PC-3 (cell line): ENCODE data around the gene HIVEP3. TPM values are rescaled to one million over a fixed set of nuclear protein-coding genes. Genes with fewer than 3 reads are reported as not detected.

Source experiments
- ATAC-seq: fragments of 200-7000 bp; cut with Tn5 transposase; 2 replicates; pipeline ENCODE4 v1.9.1; 2020; ENCODE audit warnings: mild to moderate bottlenecking, moderate library complexity
- BruUV-seq: library from RNA; stranded (reverse); fragments of 400-500 nt; replicated peaks from 2 replicates; lab custom pipeline; 2021; lab: Mats Ljungman, UMichigan
- CTCF ChIA-PET: fragments of 300-600 bp; sonication (Branson Sonifier 250); formaldehyde crosslinking; loops from one replicate; lab custom pipeline; 2022; ENCODE audit warnings: antibody characterized with exemption; lab: Charles Lee
- POLR2A ChIA-PET: fragments of 300-600 bp; sonication (Branson Sonifier 250); formaldehyde crosslinking; loops from one replicate; lab custom pipeline; 2022; ENCODE audit warnings: antibody characterized with exemption; ENCODE audit not compliant: unreplicated experiment; lab: Charles Lee
- DNase-seq: peaks from one replicate; pipeline ENCODE4 v3.0.0-alpha.2; 2015
- H2AFZ ChIP-seq: fragments of 300-600 bp; sonication (generic); 2 replicates; pipeline ENCODE4 v1.6.0; 2016; ENCODE audit warnings: antibody characterized with exemption, low read length
- H3F3A ChIP-seq: fragments of 300-600 bp; sonication (generic); one replicate; pipeline ENCODE4 v1.6.0; 2017; ENCODE audit warnings: antibody characterized with exemption, low read length, control low read depth, mild to moderate bottlenecking; ENCODE audit not compliant: unreplicated experiment
- H3K27ac ChIP-seq: fragments of 300-600 bp; sonication (generic); 2 replicates; pipeline ENCODE4 v1.5.1; 2016; ENCODE audit warnings: mild to moderate bottlenecking, low read length
- H3K27me3 ChIP-seq: fragments of 300-600 bp; sonication (generic); 2 replicates; pipeline ENCODE4 v1.6.1; 2016; ENCODE audit warnings: low read length, mixed read lengths
- H3K36me3 ChIP-seq: fragments of 300-600 bp; sonication (generic); 2 replicates; pipeline ENCODE4 v1.6.1; 2016; ENCODE audit warnings: low read depth, mixed run types, low read length, mixed read lengths
- H3K4me1 ChIP-seq: fragments of 300-600 bp; sonication (generic); 2 replicates; pipeline ENCODE4 v1.5.1; 2016; ENCODE audit warnings: low read length; ENCODE audit not compliant: insufficient read depth
- H3K4me2 ChIP-seq: fragments of 300-600 bp; sonication (generic); 2 replicates; pipeline ENCODE4 v1.6.0; 2016; ENCODE audit warnings: low read length
- H3K4me3 ChIP-seq: fragments of 300-600 bp; sonication (generic); 2 replicates; pipeline ENCODE4 v1.5.1; 2016; ENCODE audit warnings: mild to moderate bottlenecking, low read length, mixed read lengths
- H3K79me2 ChIP-seq: fragments of 300-600 bp; sonication (generic); 2 replicates; pipeline ENCODE4 v1.6.1; 2017; ENCODE audit warnings: low read length, mixed read lengths
- H3K9ac ChIP-seq: fragments of 300-600 bp; sonication (generic); 2 replicates; pipeline ENCODE4 v1.6.0; 2016; ENCODE audit warnings: mild to moderate bottlenecking, low read length
- H3K9me2 ChIP-seq: fragments of 300-600 bp; sonication (generic); replicated peaks from 2 replicates; pipeline ENCODE4 v1.6.1; 2016; ENCODE audit warnings: mixed run types, low read length, mixed read lengths
- H3K9me3 ChIP-seq: fragments of 300-600 bp; sonication (generic); 2 replicates; pipeline ENCODE4 v1.6.1; 2016; ENCODE audit warnings: low read length, mixed read lengths
- H4K20me1 ChIP-seq: fragments of 300-600 bp; sonication (generic); 2 replicates; pipeline ENCODE4 v1.6.1; 2016; ENCODE audit warnings: low read length, mixed read lengths
- EZH2 ChIP-seq: fragments of 300-600 bp; sonication (generic); IDR thresholded peaks from one replicate; pipeline ENCODE4 v1.6.1; 2017; ENCODE audit warnings: antibody characterized with exemption, mild to moderate bottlenecking, low read length; ENCODE audit not compliant: unreplicated experiment
- EZH2phosphoT487 ChIP-seq: fragments of 300-600 bp; sonication (generic); IDR thresholded peaks from 2 replicates; pipeline ENCODE4 v1.6.1; 2018; ENCODE audit warnings: mild to moderate bottlenecking, antibody characterized with exemption, low read length, borderline replicate concordance
- intact Hi-C: fragments of 100-400 bp; cut with micrococcal nuclease; formaldehyde crosslinking; loops from 2 replicates; pipeline ENCODE4 v1.9.0; 2023
- total RNA-seq: library from RNA; depleted of rRNA; stranded (reverse); fragments of >200 nt; gene quantifications from 2 replicates; pipeline ENCODE4 v1.2.3, GENCODE V29; 2014
- TF ChIP-seq, protein P1 (sequence below): fragments of 300-600 bp; sonication (generic); conservative IDR thresholded peaks from 2 replicates; pipeline ENCODE4 v1.5.1; 2017; ENCODE audit warnings: antibody characterized with exemption, low read depth, mild to moderate bottlenecking, low read length

Gene HIVEP3
- total RNA-seq, 1 experiment from 2014 or later, result 9.8 TPM

DNA sequence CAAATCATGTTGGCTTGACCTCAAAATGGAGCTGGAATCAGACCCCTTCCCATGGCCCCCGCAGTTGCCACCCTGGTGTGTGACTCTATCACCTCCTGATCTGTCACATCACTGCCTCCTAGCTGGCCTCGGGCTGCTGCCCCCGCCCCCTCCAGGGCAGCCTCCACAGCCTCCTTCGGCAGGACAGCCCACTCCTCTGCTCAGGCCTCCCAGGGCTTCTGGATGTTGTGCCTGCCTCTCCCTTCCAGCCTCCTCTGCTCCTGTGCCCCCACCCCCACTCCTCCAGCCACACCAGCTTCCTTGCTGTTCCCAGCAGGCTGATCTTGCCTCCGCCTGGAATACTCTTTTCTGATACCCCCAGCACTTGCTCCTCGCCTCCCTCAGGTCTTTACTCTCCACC lies 299.9 kb downstream of the HIVEP3 start:
- BruUV-seq, result no TSS peak
- POLR2A ChIA-PET, result no interaction called here
- no peak overlapping the region for H3K9ac ChIP-seq
- H3K27ac ChIP-seq, result no peak overlapping the region
- H3K79me2 ChIP-seq, result no peaks in the 10 kb centered on the region
- no peak overlapping the region for H2AFZ ChIP-seq
- H3K4me3 ChIP-seq, result no peak overlapping the region
- no peak for ATAC-seq
- TF ChIP-seq, protein P1, sequence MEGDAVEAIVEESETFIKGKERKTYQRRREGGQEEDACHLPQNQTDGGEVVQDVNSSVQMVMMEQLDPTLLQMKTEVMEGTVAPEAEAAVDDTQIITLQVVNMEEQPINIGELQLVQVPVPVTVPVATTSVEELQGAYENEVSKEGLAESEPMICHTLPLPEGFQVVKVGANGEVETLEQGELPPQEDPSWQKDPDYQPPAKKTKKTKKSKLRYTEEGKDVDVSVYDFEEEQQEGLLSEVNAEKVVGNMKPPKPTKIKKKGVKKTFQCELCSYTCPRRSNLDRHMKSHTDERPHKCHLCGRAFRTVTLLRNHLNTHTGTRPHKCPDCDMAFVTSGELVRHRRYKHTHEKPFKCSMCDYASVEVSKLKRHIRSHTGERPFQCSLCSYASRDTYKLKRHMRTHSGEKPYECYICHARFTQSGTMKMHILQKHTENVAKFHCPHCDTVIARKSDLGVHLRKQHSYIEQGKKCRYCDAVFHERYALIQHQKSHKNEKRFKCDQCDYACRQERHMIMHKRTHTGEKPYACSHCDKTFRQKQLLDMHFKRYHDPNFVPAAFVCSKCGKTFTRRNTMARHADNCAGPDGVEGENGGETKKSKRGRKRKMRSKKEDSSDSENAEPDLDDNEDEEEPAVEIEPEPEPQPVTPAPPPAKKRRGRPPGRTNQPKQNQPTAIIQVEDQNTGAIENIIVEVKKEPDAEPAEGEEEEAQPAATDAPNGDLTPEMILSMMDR, result no peak
- TF ChIP-seq EZH2 (no peak), EZH2phosphoT487 (no peak)
- CTCF ChIA-PET, result no interaction called here
- intact Hi-C loops, result no loop called here
- no peaks in the 10 kb centered on the region for H3F3A ChIP-seq
- no peak for DNase-seq
- H3K4me1 ChIP-seq, result peaks cover 20% of the 10 kb centered on the region
- H3K4me2 ChIP-seq, result no peak overlapping the region
- H3K9me3 ChIP-seq, result no peaks in the 10 kb centered on the region
- no peaks in the 10 kb centered on the region for H3K9me2 ChIP-seq
- H4K20me1 ChIP-seq, result no peaks in the 10 kb centered on the region; the same call in 1 of the 2 replicates
- no peaks in the 10 kb centered on the region for H3K27me3 ChIP-seq
- H3K36me3 ChIP-seq, result no peaks in the 10 kb centered on the region

DNA sequence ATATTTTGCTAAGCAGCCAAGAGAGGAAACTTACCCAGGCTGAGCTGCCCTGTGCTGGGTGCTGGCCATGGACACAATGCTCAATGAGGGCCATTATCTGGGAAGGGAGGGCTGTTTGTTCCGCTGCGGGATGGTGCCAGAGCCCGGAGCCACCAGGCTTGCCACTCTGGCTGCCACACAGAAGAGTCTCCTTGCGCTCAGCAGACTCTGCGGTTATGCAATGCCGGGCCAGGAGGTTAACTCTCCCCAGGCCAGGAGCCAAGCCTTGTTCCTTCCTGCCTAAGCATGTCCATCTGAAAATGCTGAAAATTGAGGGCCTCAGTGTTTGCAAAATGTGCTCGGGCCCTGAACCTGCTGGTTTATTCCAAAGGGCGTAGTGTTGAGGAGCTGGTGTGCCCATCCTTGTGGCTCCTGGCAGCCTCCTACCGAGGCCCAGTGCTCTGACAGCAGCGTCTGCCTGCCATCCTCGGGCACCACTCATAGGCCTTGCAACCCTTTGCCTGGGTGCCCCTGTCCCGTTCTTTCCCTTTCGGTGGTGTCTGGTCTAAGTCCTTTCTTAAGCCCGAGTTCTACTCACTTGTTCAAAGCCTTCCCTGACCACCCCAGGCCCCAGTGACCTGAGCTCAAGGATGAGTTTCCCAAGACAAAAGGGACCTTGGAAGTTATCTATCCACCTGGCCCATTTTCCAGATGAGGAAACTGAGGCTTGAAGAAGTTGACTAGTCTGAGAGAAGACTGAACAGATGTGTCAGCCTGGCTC lies 300.5 kb downstream of the HIVEP3 start:
- H3K9ac ChIP-seq, result no peak overlapping the region
- BruUV-seq, result no TSS peak
- peaks cover 13% of the 10 kb centered on the region for H3K4me1 ChIP-seq
- H3K79me2 ChIP-seq, result no peaks in the 10 kb centered on the region
- no peaks in the 10 kb centered on the region; the same call in 1 of the 2 replicates for H4K20me1 ChIP-seq
- TF ChIP-seq, protein P1, result no peak
- no peak for TF ChIP-seq EZH2
- TF ChIP-seq EZH2phosphoT487, result no peak
- ChIA-PET POLR2A (no interaction called here), CTCF (no interaction called here)
- no peak overlapping the region for H3K27ac ChIP-seq
- intact Hi-C loops, result no loop called here
- no peaks in the 10 kb centered on the region for H3K9me2 ChIP-seq
- no peaks in the 10 kb centered on the region for H3K9me3 ChIP-seq
- H3K4me3 ChIP-seq, result no peak overlapping the region
- H3K36me3 ChIP-seq, result no peaks in the 10 kb centered on the region
- H2AFZ ChIP-seq, result no peak overlapping the region
- no peak overlapping the region for H3K4me2 ChIP-seq
- DNase-seq (no peak), ATAC-seq (no peak)
- no peaks in the 10 kb centered on the region for H3K27me3 ChIP-seq
- H3F3A ChIP-seq, result no peaks in the 10 kb centered on the region

DNA sequence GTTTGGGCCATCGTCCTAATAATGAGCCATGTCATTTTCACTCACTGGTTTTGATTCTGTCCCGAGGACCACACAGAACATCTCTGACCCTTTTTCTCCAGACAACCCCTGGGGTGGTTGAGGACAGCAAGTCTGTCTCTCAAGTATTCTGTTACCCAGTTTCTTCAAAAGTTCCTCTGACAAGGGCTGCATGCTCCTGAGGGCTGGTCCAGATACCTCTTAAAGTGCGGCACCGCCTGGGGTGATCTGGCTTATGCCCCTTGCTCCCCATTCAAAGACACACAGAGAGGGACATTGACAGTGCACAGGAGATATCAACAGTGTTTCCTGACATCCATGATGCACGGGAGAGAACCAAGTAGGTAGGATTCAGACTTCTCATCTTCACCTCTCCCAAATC lies 301.4 kb downstream of the HIVEP3 start:
- ATAC-seq (no peak), DNase-seq (no peak)
- Histone ChIP-seq H3K9ac (no peak overlapping the region), H4K20me1 (no peaks in the 10 kb centered on the region), H3K4me3 (no peak overlapping the region), H3K27me3 (no peaks in the 10 kb centered on the region), H3K9me3 (no peaks in the 10 kb centered on the region), H3K9me2 (no peaks in the 10 kb centered on the region), H3K4me2 (no peak overlapping the region), H3K4me1 (peaks cover 4% of the 10 kb centered on the region), H3F3A (no peaks in the 10 kb centered on the region), H2AFZ (no peak overlapping the region), H3K36me3 (no peaks in the 10 kb centered on the region), H3K27ac (no peak overlapping the region), H3K79me2 (no peaks in the 10 kb centered on the region)
- BruUV-seq, result no TSS peak
- CTCF ChIA-PET, result no interaction called here
- TF ChIP-seq EZH2, result no peak
- TF ChIP-seq, protein P1, result no peak
- TF ChIP-seq EZH2phosphoT487, result no peak
- POLR2A ChIA-PET, result no interaction called here
- intact Hi-C loops, result no loop called here
